ENCODE results near the gene CCNQ. TPM values are rescaled to one million over a fixed set of nuclear protein-coding genes. Genes with fewer than 3 reads are reported as not detected.

The CCNQ gene
- total RNA-seq, result 40.7 TPM
- long read RNA-seq, transcript CCNQ-202 (5 exons, 1,164 nt), result minor isoform, 15 of 100 reads
- long read RNA-seq, transcript CCNQ-208 (5 exons, 1,220 nt), result minor isoform, 13 of 100 reads
- long read RNA-seq, transcript CCNQ-207 (5 exons, 1,160 nt), result minor isoform, 13 of 100 reads
- long read RNA-seq, transcript CCNQ-204 (5 exons, 1,306 nt), result major isoform, 48 of 100 reads
- long read RNA-seq, partial matches to known transcripts, result 3 of 100 reads
- long read RNA-seq, other reads (novel, unspliced or antisense), result 8 of 100 reads

DNA sequence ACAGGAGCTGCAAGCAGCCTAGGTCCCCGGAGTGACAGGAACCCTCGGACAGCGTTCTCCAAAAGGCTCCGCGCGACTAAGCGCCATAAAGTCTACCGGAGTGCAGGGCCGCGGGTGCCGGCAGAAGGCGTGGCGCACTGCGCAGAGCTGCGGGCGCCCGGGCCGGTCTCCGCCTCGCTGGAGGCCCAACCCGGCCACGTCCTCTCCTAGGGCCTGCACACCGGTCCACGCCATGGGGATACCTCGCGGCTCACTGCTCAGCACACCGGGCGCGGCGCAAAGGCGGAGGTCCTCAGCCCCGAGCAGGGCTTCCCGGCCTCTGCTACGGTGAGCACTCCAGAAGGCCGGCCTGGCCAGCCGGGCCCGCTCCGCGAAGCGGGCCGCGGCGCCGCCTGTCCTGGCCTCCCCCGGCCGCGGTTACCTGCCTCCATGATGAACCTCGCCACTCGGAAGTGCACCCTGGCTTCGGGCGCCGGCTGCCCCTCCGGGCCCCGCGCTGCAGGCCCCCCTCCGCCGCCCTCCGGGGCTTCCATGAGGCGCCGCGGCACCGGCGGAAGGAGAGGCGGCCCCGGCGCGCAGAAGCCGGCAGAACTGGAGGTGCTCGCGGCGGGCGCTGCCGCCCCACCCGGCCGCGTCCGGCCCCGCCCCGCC lies at the start of gene CCNQ:
Gene CCNQ (minus strand): TSS at position 599 of the 651 bp plus-strand sequence. CDS start 66 bp downstream, at position 533.
- DNase-seq, result no peak
- intact Hi-C loops (cut with DNase I), result no loop called here
- ATAC-seq (ENCODE audit: poor library complexity), result peak; percentile 49

- intact Hi-C loops (cut with DNase I), result no loop called here
Measured at GRCh38 chrX:153647461-153648357, 48.8 kb upstream of the CCNQ start.

DNA sequence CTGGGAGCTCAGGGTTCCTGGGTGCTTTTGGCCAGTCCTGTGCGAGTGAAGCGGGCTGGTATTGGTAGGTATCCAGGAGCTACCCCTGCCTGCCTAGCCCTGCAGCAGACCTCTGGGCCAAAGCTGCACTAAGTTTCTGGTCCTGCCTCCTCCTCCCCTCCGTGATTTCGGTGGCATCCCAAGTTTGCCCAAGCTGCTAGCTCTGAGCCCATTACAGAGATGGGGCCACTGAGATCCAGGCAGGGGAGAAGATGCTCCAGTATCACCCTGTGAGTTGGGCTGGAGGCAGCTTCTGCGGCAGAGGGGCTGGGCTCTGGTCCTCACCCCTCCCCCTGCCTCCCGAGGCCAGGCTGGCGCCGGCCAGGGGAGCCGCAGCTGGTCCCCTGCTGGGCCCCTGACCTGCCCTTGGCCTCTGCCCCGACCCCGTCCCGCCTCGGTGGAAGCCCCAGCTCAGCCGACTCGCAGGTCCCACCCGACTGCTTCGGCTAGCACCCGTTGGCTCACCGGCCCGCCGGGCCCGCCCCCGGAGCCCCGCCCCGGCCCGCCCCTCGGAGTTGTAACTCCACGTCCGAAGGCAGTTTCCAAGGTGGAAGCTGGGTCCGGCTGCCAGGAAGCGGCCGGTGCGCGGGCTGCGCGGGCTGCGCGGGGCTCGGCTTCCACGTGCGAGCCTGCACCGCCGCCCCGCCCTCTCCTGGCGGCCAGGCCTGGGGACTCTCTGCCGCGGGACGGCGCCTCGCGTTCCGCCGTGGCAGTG lies 47.9 kb upstream of the CCNQ start, which contains the start of gene DUSP9:
Gene DUSP9 (plus strand): TSS at position 584 of the 754 bp plus-strand sequence. CDS start 751 bp downstream, outside the sequence.
- intact Hi-C loops (cut with DNase I), result no loop called here
- peak; percentile 64 for ATAC-seq (ENCODE audit: poor library complexity)
- DNase-seq, result no peak

More at GRCh38 chrX:153647461-153648357, 48.8 kb upstream of the CCNQ start:
- ATAC-seq (ENCODE audit: poor library complexity), result no peak
- no peak for DNase-seq

GRCh38 chrX:153645921-153646488 lies 47.1 kb upstream of the CCNQ start:
- DNase-seq (no peak), ATAC-seq (ENCODE audit: poor library complexity) (no peak)
- intact Hi-C loops (cut with DNase I), result no loop called here

GRCh38 chrX:153645151-153645550 lies 46.2 kb upstream of the CCNQ start:
- no peak for DNase-seq
- ATAC-seq (ENCODE audit: poor library complexity), result no peak
- intact Hi-C loops (cut with DNase I), result no loop called here

GRCh38 chrX:153644356-153645125 lies 45.6 kb upstream of the CCNQ start:
- ATAC-seq (ENCODE audit: poor library complexity) (no peak), DNase-seq (no peak)
- intact Hi-C loops (cut with DNase I), result no loop called here

DNA sequence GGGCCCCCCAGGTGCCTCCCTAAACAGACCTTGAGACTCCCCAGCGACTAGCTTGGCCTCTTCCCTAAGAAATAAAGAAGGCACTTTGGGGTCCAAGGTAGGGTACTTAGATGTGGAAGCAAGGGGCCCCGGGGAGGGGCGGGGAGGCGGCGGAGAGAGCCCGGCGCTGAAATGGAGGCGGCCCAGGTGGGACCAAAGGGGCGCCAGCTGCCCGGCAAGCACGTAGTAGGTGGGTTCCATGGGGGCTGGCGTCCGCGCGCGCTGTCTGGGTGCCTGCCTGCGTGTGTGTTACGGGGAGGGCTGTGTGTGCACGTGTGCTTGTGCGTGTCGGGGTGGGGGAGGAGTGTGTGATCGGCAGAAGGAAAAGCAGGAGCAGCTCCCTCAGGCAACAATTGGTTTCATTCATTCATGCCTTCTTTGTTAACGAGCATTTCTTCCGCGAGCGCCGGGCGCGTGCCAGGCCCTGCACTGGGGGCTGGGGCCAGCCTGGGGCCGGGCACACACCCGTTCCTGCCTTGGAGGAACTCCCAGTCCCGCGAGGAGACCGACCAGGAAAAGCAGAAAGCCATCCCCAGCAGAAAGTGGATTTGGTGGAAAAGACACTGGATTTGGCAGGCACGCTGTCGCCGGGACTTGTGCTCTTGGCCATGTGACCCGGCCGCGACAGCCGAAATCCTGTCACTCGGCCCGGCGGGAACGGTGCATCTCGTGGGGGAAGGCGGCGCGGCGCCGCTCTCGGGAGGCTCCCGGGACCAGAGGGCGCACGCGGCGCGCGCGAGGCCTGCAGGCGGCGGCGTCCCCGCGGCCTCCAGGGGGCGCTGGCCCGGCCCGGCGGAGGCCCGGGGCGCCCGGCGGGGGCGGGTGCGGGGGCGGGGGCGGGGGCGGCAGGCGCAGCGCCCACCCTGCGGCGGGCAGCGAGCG lies 44.8 kb upstream of the CCNQ start:
- no peak for ATAC-seq (ENCODE audit: poor library complexity)
- intact Hi-C loops (cut with DNase I), result no loop called here
- no peak for DNase-seq

DNA sequence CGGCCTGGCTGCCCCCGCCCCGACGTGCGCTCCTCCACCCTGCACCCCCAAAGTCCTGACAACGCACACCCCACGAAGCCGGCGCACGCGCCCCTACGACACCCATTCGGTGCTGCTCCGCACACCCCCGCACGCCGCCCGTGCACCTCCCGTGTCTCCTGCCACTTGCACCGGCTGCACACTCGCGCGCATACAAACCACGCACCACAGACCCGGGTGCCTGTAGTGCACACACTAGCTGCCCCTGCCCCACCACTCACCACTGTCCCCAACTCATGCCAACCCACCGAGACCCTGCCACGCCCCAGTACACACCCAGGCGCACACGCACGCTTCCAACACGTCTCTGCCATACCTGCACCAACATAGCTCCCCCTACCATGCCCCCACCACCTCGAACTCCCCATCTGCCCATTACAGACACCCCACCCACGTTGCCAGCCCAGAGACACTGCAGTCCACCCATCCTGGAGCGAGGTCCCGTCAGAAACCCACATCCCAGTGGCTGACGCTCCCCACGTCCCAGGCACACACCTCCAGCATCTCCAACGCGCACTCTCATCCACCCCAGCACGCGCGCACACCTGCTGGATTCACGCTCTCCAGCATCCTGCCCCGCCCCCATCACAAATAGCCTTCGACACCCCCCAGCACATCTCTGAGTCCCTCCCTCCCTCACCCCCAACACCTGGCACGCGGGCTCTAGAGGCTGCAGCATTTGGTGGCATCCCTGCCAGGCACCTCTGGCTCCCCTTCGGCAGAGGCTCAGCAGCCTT lies 43.9 kb upstream of the CCNQ start:
- intact Hi-C loops (cut with DNase I), result no loop called here

DNA sequence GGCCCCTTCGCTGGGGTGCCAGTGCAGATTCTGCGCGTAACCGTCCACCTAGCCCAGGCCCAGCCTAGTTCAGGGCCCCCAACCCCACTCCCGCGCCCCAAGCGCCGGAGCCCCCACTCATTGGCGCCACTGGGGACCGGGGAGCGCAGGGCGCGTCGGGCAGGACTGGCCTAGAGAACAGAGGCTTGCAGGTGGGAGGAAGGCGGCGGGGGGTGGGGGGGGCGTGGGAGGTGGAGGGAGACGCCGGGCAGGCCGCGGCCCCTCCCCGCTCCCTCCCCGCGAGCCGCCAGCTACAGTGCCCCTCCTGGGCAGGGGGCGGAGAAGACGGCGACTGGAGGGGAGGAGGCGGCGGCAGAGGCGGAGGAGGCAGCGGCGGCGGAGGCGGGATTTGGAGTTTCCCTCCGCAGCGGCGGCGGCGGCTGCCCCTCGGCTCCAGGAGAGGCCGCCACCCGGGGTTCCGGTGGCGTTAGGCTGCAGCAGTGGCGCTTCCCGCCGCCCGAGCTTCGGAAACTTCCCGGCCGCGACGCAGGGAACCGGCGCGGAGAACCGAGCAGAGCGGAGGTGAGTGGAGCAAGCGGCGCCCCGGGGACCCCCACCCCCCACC lies 43.2 kb upstream of the CCNQ start:
- no peak for DNase-seq
- intact Hi-C loops (cut with DNase I), result no loop called here
- ATAC-seq (ENCODE audit: poor library complexity), result no peak

More for the DNA sequence above, 43.9 kb upstream of the CCNQ start:
- ATAC-seq (ENCODE audit: poor library complexity) (no peak), DNase-seq (no peak)

GRCh38 chrX:153641627-153642026 lies 42.7 kb upstream of the CCNQ start:
- DNase-seq (no peak), ATAC-seq (ENCODE audit: poor library complexity) (no peak)
- intact Hi-C loops (cut with DNase I), result no loop called here

DNA sequence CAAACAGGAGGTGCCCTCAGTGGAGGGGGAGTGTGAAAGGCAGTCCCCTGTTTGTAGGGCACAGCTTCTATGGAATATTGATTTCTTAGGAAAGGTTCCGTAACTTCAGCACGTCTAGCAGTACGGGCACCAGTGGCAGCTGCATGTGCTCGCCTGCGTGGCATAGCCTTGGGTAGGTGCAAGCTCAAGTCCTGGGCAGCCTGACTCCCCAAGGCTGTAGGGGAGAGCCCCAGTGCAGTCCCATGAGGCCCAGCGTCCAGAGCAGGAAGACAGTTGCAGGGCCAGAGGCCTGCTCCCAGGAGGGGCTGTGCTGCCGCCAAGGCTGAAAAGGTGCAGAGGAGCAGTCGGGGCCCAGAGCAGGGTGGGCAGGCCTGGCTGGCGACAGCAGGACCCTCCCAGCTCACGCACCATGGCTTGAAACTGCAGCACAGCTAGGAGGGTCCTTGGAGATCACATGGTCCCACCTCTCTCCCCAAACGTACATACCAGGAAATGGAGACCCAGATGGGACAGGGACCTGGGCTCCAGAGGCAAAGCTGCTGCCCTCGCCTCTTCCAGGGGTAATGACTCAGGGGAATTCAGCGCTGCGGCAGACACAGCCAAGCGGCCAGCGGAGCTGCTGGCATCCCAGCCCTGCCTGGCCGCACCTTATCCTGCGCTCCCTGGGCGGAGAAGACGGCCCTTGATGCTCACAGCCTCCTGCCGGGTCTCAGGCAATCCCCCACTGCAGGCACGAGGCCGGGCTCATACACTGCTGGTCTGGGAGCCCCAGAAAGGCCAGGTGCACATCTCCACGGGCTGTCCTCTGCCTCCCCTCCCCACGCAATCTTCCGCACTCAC lies 42.0 kb upstream of the CCNQ start:
- no peak for ATAC-seq (ENCODE audit: poor library complexity)
- intact Hi-C loops (cut with DNase I), result no loop called here

GRCh38 chrX:153640045-153640686 lies 41.2 kb upstream of the CCNQ start:
- intact Hi-C loops (cut with DNase I), result no loop called here
- ATAC-seq (ENCODE audit: poor library complexity), result no peak
- no peak for DNase-seq

More for the DNA sequence above, 42.0 kb upstream of the CCNQ start:
- no peak for DNase-seq

- intact Hi-C loops (cut with DNase I), result no loop called here
- ATAC-seq (ENCODE audit: poor library complexity) (no peak), DNase-seq (no peak)
Measured at GRCh38 chrX:153639177-153640044, 40.5 kb upstream of the CCNQ start.

Data from Right ventricle myocardium superior (tissue), 1 donor.